Measurements from ENCODE around the gene TFDP3. TPM values are rescaled to one million over a fixed set of nuclear protein-coding genes. Genes with fewer than 3 reads are reported as not detected.

Gene TFDP3
- total RNA-seq, 4 donors from 2014 or later = not detected

GRCh38 chrX:133207751-133208150 is 10.4 kb downstream of the TFDP3 start:
- WGBS, 2 donors = 66 to 74% methylated on average over 2 of the region's 2 CpGs
- no peak for DNase-seq (ENCODE audit: low spot score in 2 of 2)

GRCh38 chrX:133191739-133192039 is 26.5 kb downstream of the TFDP3 start:
- 16 to 28% methylated on average over 1 of the region's 1 CpG for WGBS, 2 donors
- TF ChIP-seq POLR2A (IDR thresholded peaks at IDR 0.05) (no peak), CTCF (IDR thresholded peaks at IDR 0.05) (no peak)
- intact Hi-C loops (cut with DNase I; ENCODE audit: low total_unique reads) = no loop called here
- no peak overlapping the region for H3K4me3 ChIP-seq (ENCODE audit: low read depth, poor library complexity, severe bottlenecking)
- no peak for DNase-seq (ENCODE audit: low spot score in 2 of 2)

More at GRCh38 chrX:133207751-133208150, 10.4 kb downstream of the TFDP3 start:
- TF ChIP-seq POLR2A (IDR thresholded peaks at IDR 0.05) = no peak
- TF ChIP-seq CTCF (IDR thresholded peaks at IDR 0.05) = no peak
- intact Hi-C loops (cut with DNase I; ENCODE audit: low total_unique reads) = no loop called here
- no peak overlapping the region for H3K4me3 ChIP-seq (ENCODE audit: low read depth, poor library complexity, severe bottlenecking)

GRCh38 chrX:133190877-133191738 is 27.0 kb downstream of the TFDP3 start:
- intact Hi-C loops (cut with DNase I; ENCODE audit: low total_unique reads) = no loop called here
- WGBS, 2 donors = 72 to 76% methylated on average over 8 to 10 of the region's 10 CpGs
- no peak overlapping the region for H3K4me3 ChIP-seq (ENCODE audit: low read depth, poor library complexity, severe bottlenecking)
- DNase-seq (ENCODE audit: low spot score in 2 of 2) = no peak
- TF ChIP-seq POLR2A (IDR thresholded peaks at IDR 0.05) (no peak), CTCF (IDR thresholded peaks at IDR 0.05) (no peak)

GRCh38 chrX:133189195-133189594 is 29.0 kb downstream of the TFDP3 start:
- intact Hi-C loops (cut with DNase I; ENCODE audit: low total_unique reads) = no loop called here

GRCh38 chrX:133188631-133189030 is 29.5 kb downstream of the TFDP3 start:
- DNase-seq (ENCODE audit: low spot score in 2 of 2) = no peak
- 59 to 62% methylated on average over 3 of the region's 3 CpGs for WGBS, 2 donors
- TF ChIP-seq CTCF (IDR thresholded peaks at IDR 0.05) (no peak), POLR2A (IDR thresholded peaks at IDR 0.05) (no peak)
- H3K4me3 ChIP-seq (ENCODE audit: low read depth, poor library complexity, severe bottlenecking) = no peak overlapping the region
- intact Hi-C loops (cut with DNase I; ENCODE audit: low total_unique reads) = no loop called here

More at GRCh38 chrX:133189195-133189594, 29.0 kb downstream of the TFDP3 start:
- DNase-seq (ENCODE audit: low spot score in 2 of 2) = no peak
- H3K4me3 ChIP-seq (ENCODE audit: low read depth, poor library complexity, severe bottlenecking) = no peak overlapping the region
- TF ChIP-seq POLR2A (IDR thresholded peaks at IDR 0.05) = no peak
- TF ChIP-seq CTCF (IDR thresholded peaks at IDR 0.05) = no peak
- WGBS, 2 donors = 56 to 62% methylated on average over 8 of the region's 8 CpGs
